Adrenal gland (tissue), 12 donors: ENCODE results near the gene MEGF11. TPM values are rescaled to one million over a fixed set of nuclear protein-coding genes. Genes with fewer than 3 reads are reported as not detected.

Source experiments
- DNase-seq, 7 donors: peaks; one replicate each; pipeline ENCODE4 v3.0.0-alpha.2; 2019 to 2020
- H3K27ac ChIP-seq, 5 donors: fragments of 200-600 bp; sonication (generic) in 4 of 5; 1 replicate in 3 of 5; 2 replicates in 2 of 5; pipeline versions ENCODE4 v1.5.1 to v1.8.0; 2016 to 2020; ENCODE audit warnings: mild to moderate bottlenecking in 1 of 5
- H3K27me3 ChIP-seq: fragments of 200-600 bp; 2 replicates; pipeline ENCODE4 v1.8.0; 2021
- H3K36me3 ChIP-seq, 2 donors: fragments of 200-600 bp; replicated peaks in 1 of 2; 1 replicate in 1 of 2; 2 replicates in 1 of 2; pipeline versions ENCODE4 v1.5.1 to v1.8.0; 2018 to 2022
- H3K4me1 ChIP-seq, 2 donors: fragments of 200-600 bp; replicated peaks in 1 of 2; 1 replicate in 1 of 2; 2 replicates in 1 of 2; pipeline versions ENCODE4 v1.5.1 to v1.8.0; 2018 to 2021
- H3K4me3 ChIP-seq, 4 donors: fragments of 200-600 bp; sonication (generic) in 3 of 4; one replicate each; pipeline ENCODE4 v1.5.1; 2016 to 2018
- H3K9me3 ChIP-seq, 3 donors: fragments of 200-600 bp; sonication (generic) in 1 of 3; replicated peaks in 1 of 3; 1 replicate in 2 of 3; 2 replicates in 1 of 3; pipeline versions ENCODE4 v1.5.1 to v1.8.0; 2016 to 2021
- POLR2A ChIP-seq, 2 donors: fragments of 450-650 bp; IDR thresholded peaks; one replicate each; pipeline ENCODE4 v1.6.1; 2017; ENCODE audit warnings: antibody characterized with exemption in 2 of 2, mild to moderate bottlenecking in 2 of 2, moderate library complexity in 1 of 2
- WGBS, 4 donors: extraction: QIAGEN DNeasy Blood & Tissue Kit in 2 of 4; methylation state at CpG; one replicate each; pipeline versions ENCODE4 v1.1.5 to v1.1.7; 2013 to 2017; 5-methylcytosine and 5-hydroxymethylcytosine counted together
- intact Hi-C, 2 donors: fragments of 100-400 bp; cut with DNase I; formaldehyde crosslinking; loops; one replicate each; pipeline versions ENCODE4 v1.14.1 to v1.15.0; 2022 to 2023
- polyA plus RNA-seq, 3 donors: library from polyadenylated mRNA; stranded (reverse); fragments of 200-250 nt in 2 of 3; fragments of 350-450 nt in 1 of 3; fragmentation: Illumina TruSeq in 1 of 3; extraction: RNeasy Lipid Tissue Mini Kit (QIAGEN cat#74804) in 1 of 3; gene quantifications; one replicate each; pipeline ENCODE4 v1.2.3, GENCODE V29; 2013 to 2014
- total RNA-seq, 9 donors: library from RNA; depleted of rRNA in 4 of 9; stranded (reverse); fragments of >200 nt in 4 of 9; fragments of 120-200 nt in 1 of 9; fragmentation: NEBNext Ultra II Directional in 1 of 9; extraction: Animal tissue kit (Norgen Biotek cat#: 25700) in 1 of 9; gene quantifications; one replicate each; pipeline versions ENCODE4 v1.1.0 to v1.2.4, GENCODE V29; 2013 to 2023
- TF ChIP-seq, protein P1 (sequence below), 6 experiments: fragments of 450-650 bp in 4 of 6; fragments of 200-600 bp in 2 of 6; sonication (generic) in 1 of 6; IDR thresholded peaks; 1 replicate in 5 of 6; 2 replicates in 1 of 6; pipeline versions ENCODE4 v1.5.1 to v1.8.0; 2016 to 2021; ENCODE audit warnings: antibody characterized with exemption in 6 of 6, mild to moderate bottlenecking in 2 of 6, moderate library complexity in 1 of 6
- donor health status: healthy with polysubstance abuse.
- donor health status: Bipolar disorder and iron deficiency.
- donor health status: DM: yes; HTN: yes; CAD: no.
- donor health status: DM: no; HTN: no; CAD: no.
- donor health status: DM: no; HTN: no; CAD: no.
- donor health status: DM: yes; HTN: yes; CAD: no.

The MEGF11 gene
- total and polyA plus RNA-seq, 12 donors = 0.04 to 0.98 (median 0.14) TPM; not detected in 5

DNA sequence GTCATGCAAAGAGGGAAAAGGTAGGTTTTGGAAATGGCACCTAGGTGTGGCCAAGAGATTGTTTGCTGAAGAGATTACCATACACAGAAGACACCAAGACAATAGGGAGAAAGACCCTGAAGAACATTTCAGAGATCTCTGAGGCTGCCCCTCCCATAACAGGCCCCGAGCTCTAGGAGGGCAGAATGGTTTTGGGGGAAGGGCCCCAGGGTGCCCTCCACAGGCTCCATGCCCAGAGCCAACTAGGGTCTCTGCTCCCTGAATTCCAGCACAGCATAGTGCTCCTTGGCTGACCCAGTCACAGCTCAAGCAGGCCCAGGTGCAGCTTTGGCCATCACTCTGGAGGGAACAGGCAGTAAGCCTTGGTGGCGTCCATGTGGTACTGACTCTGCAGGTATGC is 220.4 kb downstream of the MEGF11 start:
- H3K27ac ChIP-seq = no peak overlapping the region
- no peaks in the 10 kb centered on the region for H3K36me3 ChIP-seq
- H3K4me3 ChIP-seq = no peak overlapping the region
- no peaks in the 10 kb centered on the region for H3K9me3 ChIP-seq
- no peak for DNase-seq
- H3K4me1 ChIP-seq = no peaks in the 10 kb centered on the region
- intact Hi-C loops = no loop called here
- no peak for TF ChIP-seq POLR2A (IDR thresholded peaks at IDR 0.05)
- TF ChIP-seq, protein P1, sequence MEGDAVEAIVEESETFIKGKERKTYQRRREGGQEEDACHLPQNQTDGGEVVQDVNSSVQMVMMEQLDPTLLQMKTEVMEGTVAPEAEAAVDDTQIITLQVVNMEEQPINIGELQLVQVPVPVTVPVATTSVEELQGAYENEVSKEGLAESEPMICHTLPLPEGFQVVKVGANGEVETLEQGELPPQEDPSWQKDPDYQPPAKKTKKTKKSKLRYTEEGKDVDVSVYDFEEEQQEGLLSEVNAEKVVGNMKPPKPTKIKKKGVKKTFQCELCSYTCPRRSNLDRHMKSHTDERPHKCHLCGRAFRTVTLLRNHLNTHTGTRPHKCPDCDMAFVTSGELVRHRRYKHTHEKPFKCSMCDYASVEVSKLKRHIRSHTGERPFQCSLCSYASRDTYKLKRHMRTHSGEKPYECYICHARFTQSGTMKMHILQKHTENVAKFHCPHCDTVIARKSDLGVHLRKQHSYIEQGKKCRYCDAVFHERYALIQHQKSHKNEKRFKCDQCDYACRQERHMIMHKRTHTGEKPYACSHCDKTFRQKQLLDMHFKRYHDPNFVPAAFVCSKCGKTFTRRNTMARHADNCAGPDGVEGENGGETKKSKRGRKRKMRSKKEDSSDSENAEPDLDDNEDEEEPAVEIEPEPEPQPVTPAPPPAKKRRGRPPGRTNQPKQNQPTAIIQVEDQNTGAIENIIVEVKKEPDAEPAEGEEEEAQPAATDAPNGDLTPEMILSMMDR (IDR thresholded peaks at IDR 0.05) = no peak
- 73 to 100% (median 93%) methylated on average over 1 to 2 of the region's 2 CpGs for WGBS, 4 donors
- H3K27me3 ChIP-seq = peaks cover 12% of the 10 kb centered on the region

DNA sequence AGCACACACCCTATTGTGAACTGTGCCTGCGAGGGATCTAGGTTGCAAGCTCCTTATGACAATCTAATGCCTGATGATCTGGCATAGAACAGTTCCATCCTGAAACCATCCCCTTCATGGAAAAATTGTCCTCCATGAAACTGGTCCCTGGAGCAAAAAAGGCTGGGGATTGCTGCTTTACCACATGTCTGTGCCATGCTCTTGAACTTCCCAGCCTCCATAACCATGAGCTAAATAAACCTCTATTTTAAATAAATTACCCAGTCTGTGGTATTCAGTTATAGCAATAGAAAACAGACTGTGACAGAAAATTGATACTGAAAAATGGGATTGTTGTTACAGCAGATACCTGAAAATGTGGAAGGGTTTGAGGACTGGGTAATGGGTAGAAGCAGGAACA is 221.5 kb downstream of the MEGF11 start:
- WGBS, 4 donors = 80 to 90% (median 82%) methylated on average over 1 of the region's 1 CpG; no CpG with 5 or more reads in 1 of the 4 donors
- DNase-seq = no peak
- H3K36me3 ChIP-seq = no peaks in the 10 kb centered on the region
- intact Hi-C loops = no loop called here
- no peaks in the 10 kb centered on the region for H3K9me3 ChIP-seq
- no peak overlapping the region for H3K27ac ChIP-seq
- peaks cover 5% of the 10 kb centered on the region for H3K27me3 ChIP-seq
- H3K4me1 ChIP-seq = no peaks in the 10 kb centered on the region
- no peak overlapping the region for H3K4me3 ChIP-seq
- TF ChIP-seq, protein P1 (IDR thresholded peaks at IDR 0.05) = no peak
- TF ChIP-seq POLR2A (IDR thresholded peaks at IDR 0.05) = no peak

DNA sequence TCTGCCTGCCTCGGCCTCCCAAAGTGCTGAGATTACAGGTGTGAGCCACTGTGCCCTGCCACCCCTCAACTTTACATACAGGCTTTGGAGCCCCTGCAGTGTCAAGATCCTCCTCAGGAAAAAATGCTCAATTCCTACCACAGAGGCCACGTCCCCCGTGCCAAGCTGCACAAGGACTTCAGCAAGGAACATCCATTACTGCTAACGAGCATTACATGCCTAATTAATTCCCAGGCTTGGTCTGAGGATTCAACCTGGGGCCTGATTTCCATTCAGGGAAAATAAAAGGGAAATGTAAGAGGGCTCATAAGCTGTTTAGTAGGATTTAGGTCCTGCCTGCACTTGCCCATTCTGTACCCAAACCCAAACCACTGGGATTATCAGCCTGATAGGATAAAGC is 222.9 kb downstream of the MEGF11 start:
- 76 to 88% (median 87%) methylated on average over 3 to 4 of the region's 4 CpGs for whole genome bisulfite sequencing, 4 donors
- TF ChIP-seq, protein P1 (IDR thresholded peaks at IDR 0.05) = no peak
- no peak for TF ChIP-seq POLR2A (IDR thresholded peaks at IDR 0.05)
- DNase-seq = no peak

DNA sequence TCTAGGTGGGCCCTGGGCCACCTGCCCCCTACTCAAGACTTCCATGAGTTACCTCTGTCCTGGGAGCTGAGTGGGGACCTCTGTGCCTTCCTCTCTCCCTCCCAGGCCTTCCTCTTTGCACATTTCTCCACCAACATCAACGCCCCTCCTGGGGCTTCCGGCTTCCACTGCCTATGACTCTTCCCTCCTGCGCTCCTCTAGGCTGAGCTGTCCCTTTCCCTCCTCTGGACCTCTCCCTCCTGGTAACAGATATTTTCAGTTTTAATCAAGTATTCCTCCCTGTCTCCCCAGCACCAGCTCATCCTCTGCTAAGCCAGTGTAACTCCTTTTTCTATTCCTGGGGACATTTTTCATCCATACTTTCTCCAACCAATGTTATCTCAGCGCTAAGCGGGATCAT is 223.9 kb downstream of the MEGF11 start:
- Histone ChIP-seq H3K4me1 (no peaks in the 10 kb centered on the region), H3K9me3 (no peaks in the 10 kb centered on the region), H3K36me3 (no peaks in the 10 kb centered on the region), H3K27me3 (no peaks in the 10 kb centered on the region), H3K27ac (no peak overlapping the region), H3K4me3 (no peak overlapping the region)
- TF ChIP-seq POLR2A (IDR thresholded peaks at IDR 0.05) = no peak
- TF ChIP-seq, protein P1 (IDR thresholded peaks at IDR 0.05) = no peak
- WGBS, 4 donors = 84 to 92% (median 87%) methylated on average over 5 of the region's 5 CpGs
- intact Hi-C loops = no loop called here
- no peak for DNase-seq

More for the DNA sequence above, 222.9 kb downstream of the MEGF11 start:
- Histone ChIP-seq H3K4me3 (no peak overlapping the region), H3K9me3 (no peaks in the 10 kb centered on the region), H3K36me3 (no peaks in the 10 kb centered on the region), H3K27ac (no peak overlapping the region), H3K4me1 (no peaks in the 10 kb centered on the region), H3K27me3 (no peaks in the 10 kb centered on the region)
- intact Hi-C loops = no loop called here
